Measurements from ENCODE around the gene EHBP1L1. TPM values are rescaled to one million over a fixed set of nuclear protein-coding genes. Genes with fewer than 3 reads are reported as not detected.

EHBP1L1 gene
- total and polyA plus RNA-seq, 5 experiments from 2014 or later, result 10.8 to 108 (median 19.8) TPM

Small RNA genes lying within 50 kb of the gene (microRNA-seq; reads per million reads assigned to microRNA genes)
- not detected for gene MIR4690 (ENCODE audit: borderline microRNAs expressed)

Other genes with a start within 250 kb of the EHBP1L1 start
- gene DPF2, start 242.2 kb upstream of the EHBP1L1 start, total RNA-seq, result 100 to 1,000 TPM in 1 of 2 experiments, 10 to 100 TPM in 1; 96.5 to 100 TPM
- gene DPF2, start 242.2 kb upstream of the EHBP1L1 start, polyA plus RNA-seq, result 10 to 100 TPM; 48.3 to 64.9 (median 51.3) TPM
- 1 to 10 TPM; 1.5 to 1.9 TPM for gene TIGD3, start 221.3 kb upstream of the EHBP1L1 start, total RNA-seq
- under 1 TPM; 0.15 to 0.67 (median 0.21) TPM for gene TIGD3, start 221.3 kb upstream of the EHBP1L1 start, polyA plus RNA-seq
- gene SLC25A45, start 193.4 kb upstream of the EHBP1L1 start, total RNA-seq, result 10 to 100 TPM; 22.2 to 23.4 TPM
- 10 to 100 TPM; 10.8 to 19.2 (median 11.0) TPM for gene SLC25A45, start 193.4 kb upstream of the EHBP1L1 start, polyA plus RNA-seq
- gene FRMD8, start 189.4 kb upstream of the EHBP1L1 start, total RNA-seq, result 10 to 100 TPM; 48.6 to 55.0 TPM
- 10 to 100 TPM; 34.5 to 42.6 (median 35.4) TPM for gene FRMD8, start 189.4 kb upstream of the EHBP1L1 start, polyA plus RNA-seq
- gene NEAT1, start 153.3 kb upstream of the EHBP1L1 start, total RNA-seq, result 100 to 1,000 TPM; 375 to 414 TPM
- 1 to 10 TPM; 1.3 to 2.9 (median 1.9) TPM for gene NEAT1, start 153.3 kb upstream of the EHBP1L1 start, polyA plus RNA-seq
- gene MALAT1, start 77.0 kb upstream of the EHBP1L1 start, total RNA-seq, result over 10,000 TPM; 29,995 to 30,085 TPM
- 1,000 to 10,000 TPM; 1,355 to 3,419 (median 2,188) TPM for gene MALAT1, start 77.0 kb upstream of the EHBP1L1 start, polyA plus RNA-seq
- gene SCYL1, start 51.0 kb upstream of the EHBP1L1 start, total RNA-seq, result 10 to 100 TPM; 69.0 to 70.6 TPM
- 10 to 100 TPM; 23.2 to 41.5 (median 33.5) TPM for gene SCYL1, start 51.0 kb upstream of the EHBP1L1 start, polyA plus RNA-seq
- 100 to 1,000 TPM; 258 to 261 TPM for gene LTBP3, start 17.7 kb upstream of the EHBP1L1 start, total RNA-seq
- gene LTBP3, start 17.7 kb upstream of the EHBP1L1 start, polyA plus RNA-seq, result 10 to 100 TPM in 2 of 3 donors, 1 to 10 TPM in 1; 7.3 to 35.0 (median 18.9) TPM
- 10 to 100 TPM; 31.5 to 32.7 TPM for gene ZNRD2, start 5.6 kb upstream of the EHBP1L1 start, total RNA-seq
- gene ZNRD2, start 5.6 kb upstream of the EHBP1L1 start, polyA plus RNA-seq, result 10 to 100 TPM; 62.9 to 86.3 (median 80.1) TPM
- gene FAM89B, start 3.5 kb upstream of the EHBP1L1 start, total RNA-seq, result 10 to 100 TPM; 39.3 to 42.1 TPM
- gene FAM89B, start 3.5 kb upstream of the EHBP1L1 start, polyA plus RNA-seq, result 100 to 1,000 TPM in 2 of 3 donors, 10 to 100 TPM in 1; 70.9 to 122 (median 101) TPM
- gene KCNK7, start 19.7 kb downstream of the EHBP1L1 start, total RNA-seq, result 1 to 10 TPM; 2.4 to 5.0 TPM
- gene KCNK7, start 19.7 kb downstream of the EHBP1L1 start, polyA plus RNA-seq, result under 1 TPM in 1 of 3 donors, not detected in 2; 0.34 TPM
- gene MAP3K11, start 38.2 kb downstream of the EHBP1L1 start, total RNA-seq, result 10 to 100 TPM; 61.6 to 66.3 TPM
- 10 to 100 TPM in 2 of 3 donors, 1 to 10 TPM in 1; 8.7 to 20.5 (median 12.7) TPM for gene MAP3K11, start 38.2 kb downstream of the EHBP1L1 start, polyA plus RNA-seq
- 10 to 100 TPM; 57.4 to 64.2 TPM for gene PCNX3, start 39.7 kb downstream of the EHBP1L1 start, total RNA-seq
- gene PCNX3, start 39.7 kb downstream of the EHBP1L1 start, polyA plus RNA-seq, result 1 to 10 TPM in 2 of 3 donors, under 1 TPM in 1; 0.96 to 6.5 (median 2.2) TPM
- gene SIPA1, start 62.0 kb downstream of the EHBP1L1 start, total RNA-seq, result 100 to 1,000 TPM; 155 to 157 TPM
- gene SIPA1, start 62.0 kb downstream of the EHBP1L1 start, polyA plus RNA-seq, result 100 to 1,000 TPM; 118 to 238 (median 140) TPM
- 100 to 1,000 TPM; 175 to 184 TPM for gene RELA, start 86.9 kb downstream of the EHBP1L1 start, total RNA-seq
- gene RELA, start 86.9 kb downstream of the EHBP1L1 start, polyA plus RNA-seq, result 10 to 100 TPM; 38.4 to 69.8 (median 56.6) TPM
- gene KAT5, start 136.2 kb downstream of the EHBP1L1 start, total RNA-seq, result 100 to 1,000 TPM; 105 to 125 TPM
- gene KAT5, start 136.2 kb downstream of the EHBP1L1 start, polyA plus RNA-seq, result 10 to 100 TPM; 38.0 to 57.3 (median 54.0) TPM
- gene RNASEH2C, start 144.7 kb downstream of the EHBP1L1 start, total RNA-seq, result 10 to 100 TPM; 62.0 to 69.9 TPM
- gene RNASEH2C, start 144.7 kb downstream of the EHBP1L1 start, polyA plus RNA-seq, result 10 to 100 TPM; 73.4 to 99.0 (median 98.2) TPM
- 10 to 100 TPM; 25.5 to 25.8 TPM for gene AP5B1, start 204.9 kb downstream of the EHBP1L1 start, total RNA-seq
- gene AP5B1, start 204.9 kb downstream of the EHBP1L1 start, polyA plus RNA-seq, result 10 to 100 TPM in 2 of 3 donors, 1 to 10 TPM in 1; 8.6 to 15.2 (median 10.2) TPM
- gene OVOL1, start 211.0 kb downstream of the EHBP1L1 start, total RNA-seq, result not detected
- gene OVOL1, start 211.0 kb downstream of the EHBP1L1 start, polyA plus RNA-seq, result not detected

Data from naive thymus-derived CD8-positive, alpha-beta T cell (primary cell).